D721Med (cell line): Measurements from ENCODE around the gene NT5C1B.

Source experiments
- DNase-seq: peaks from one replicate; pipeline ENCODE4 v3.0.0; 2011; ENCODE audit warnings: low spot score; ENCODE audit not compliant: insufficient read length
- FAIRE-seq: peaks from 2 replicates; lab custom pipeline; 2011; peaks lifted over from hg19 to GRCh38; lab: Jason Lieb, UNC
- TF ChIP-seq, protein P1 (sequence below): IDR thresholded peaks from 2 replicates; pipeline ENCODE4 v1.5.1; 2012; ENCODE audit warnings: mild to moderate bottlenecking, control low read depth; ENCODE audit not compliant: insufficient read depth; ENCODE audit errors: missing control alignments

The NT5C1B gene

DNA sequence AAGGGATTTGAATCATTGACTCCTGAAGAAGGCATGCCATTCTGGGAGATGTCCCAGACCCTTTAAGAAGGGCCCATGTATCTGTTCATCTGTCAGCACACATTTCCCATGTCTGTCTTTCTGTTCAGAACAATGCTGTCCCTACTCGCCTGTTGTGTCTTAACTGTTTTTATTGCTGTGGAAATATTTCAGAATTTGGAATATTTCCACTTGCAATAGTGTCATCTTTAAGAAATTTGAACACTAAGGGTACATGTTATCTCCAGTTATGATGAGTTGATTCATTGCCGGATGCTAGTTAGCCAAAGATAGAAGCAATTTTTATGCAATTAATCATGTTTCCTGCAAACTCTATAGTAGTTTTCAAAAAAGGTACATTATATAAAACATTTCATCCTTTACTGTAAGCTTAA lies 36.9 kb upstream of the NT5C1B start:
- no peak for DNase-seq
- no peak for FAIRE-seq
- TF ChIP-seq, protein P1, sequence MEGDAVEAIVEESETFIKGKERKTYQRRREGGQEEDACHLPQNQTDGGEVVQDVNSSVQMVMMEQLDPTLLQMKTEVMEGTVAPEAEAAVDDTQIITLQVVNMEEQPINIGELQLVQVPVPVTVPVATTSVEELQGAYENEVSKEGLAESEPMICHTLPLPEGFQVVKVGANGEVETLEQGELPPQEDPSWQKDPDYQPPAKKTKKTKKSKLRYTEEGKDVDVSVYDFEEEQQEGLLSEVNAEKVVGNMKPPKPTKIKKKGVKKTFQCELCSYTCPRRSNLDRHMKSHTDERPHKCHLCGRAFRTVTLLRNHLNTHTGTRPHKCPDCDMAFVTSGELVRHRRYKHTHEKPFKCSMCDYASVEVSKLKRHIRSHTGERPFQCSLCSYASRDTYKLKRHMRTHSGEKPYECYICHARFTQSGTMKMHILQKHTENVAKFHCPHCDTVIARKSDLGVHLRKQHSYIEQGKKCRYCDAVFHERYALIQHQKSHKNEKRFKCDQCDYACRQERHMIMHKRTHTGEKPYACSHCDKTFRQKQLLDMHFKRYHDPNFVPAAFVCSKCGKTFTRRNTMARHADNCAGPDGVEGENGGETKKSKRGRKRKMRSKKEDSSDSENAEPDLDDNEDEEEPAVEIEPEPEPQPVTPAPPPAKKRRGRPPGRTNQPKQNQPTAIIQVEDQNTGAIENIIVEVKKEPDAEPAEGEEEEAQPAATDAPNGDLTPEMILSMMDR = no peak

DNA sequence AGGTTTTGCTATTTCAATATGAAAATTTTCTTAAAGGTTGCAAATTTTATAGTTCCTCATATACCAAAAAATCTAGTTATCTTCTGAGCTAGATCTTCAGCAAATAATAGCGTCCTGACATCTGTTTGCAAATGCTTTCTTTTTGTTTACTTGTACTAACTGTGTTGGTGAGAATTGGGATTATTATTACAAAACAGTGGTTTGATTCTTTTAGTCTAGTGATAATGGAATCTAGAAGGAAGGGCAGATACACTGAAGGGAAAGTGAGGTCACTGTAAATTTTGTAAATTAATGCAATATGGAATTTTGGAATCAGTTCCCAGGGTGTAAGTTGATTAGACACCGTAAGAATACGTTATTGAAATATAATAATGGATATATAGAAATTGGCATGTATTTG lies 36.2 kb upstream of the NT5C1B start:
- DNase-seq (no peak), FAIRE-seq (no peak)
- TF ChIP-seq, protein P1 = no peak

DNA sequence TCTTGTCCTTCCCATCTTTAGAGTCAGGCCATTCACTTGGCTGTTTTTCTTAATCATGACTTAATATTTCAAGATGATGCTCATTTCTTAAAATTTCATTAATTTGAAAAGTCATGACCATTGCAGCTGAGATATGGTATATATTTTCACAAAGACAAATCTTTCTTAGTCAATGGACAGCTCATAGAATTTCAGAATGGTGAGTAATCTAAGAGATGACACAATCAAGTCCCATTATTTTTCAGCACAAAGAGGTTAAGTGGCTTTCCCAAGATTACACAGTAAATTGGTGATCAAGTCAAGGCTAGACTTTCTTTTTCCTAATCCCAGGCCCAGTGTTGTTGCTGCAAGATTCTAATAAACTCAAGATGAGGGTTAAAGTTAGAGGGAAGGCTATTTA lies 34.4 kb upstream of the NT5C1B start:
- FAIRE-seq (no peak), DNase-seq (no peak)
- TF ChIP-seq, protein P1 = no peak

DNA sequence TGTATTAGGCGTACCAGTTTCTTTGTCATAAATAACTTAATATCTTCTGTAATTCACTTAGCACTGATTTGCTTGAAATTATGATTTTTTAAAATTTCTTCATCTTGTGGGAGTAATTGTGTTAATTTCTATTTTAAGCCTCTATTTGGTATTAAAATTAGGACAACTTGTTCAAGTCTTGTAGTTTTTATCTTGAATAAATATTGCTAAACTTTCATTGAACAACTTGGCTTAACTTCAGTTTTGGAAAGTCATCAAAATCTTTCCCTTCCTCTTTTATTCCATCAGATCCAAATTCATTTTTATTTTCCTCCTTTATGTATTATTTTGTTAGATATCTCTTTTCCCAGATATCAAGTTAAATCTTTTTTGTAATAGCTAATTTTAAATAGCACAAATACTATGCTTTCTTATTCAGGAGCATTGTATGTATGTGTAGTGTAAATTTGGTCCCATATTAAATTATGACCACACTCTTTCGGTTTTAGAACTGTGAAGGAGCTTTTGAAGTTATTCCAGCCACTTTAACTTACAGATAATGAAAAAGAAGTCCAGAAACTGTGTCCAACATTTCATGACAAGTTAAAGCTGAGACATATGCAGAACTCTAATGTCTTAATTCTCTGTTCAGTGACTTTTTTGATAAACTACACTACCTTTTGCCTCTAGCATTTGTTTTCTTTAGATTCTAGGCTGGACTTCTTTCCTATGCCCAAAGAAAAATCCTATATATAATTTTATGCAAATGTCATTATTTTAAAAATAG lies 31.7 kb upstream of the NT5C1B start:
- FAIRE-seq (no peak), DNase-seq (no peak)
- TF ChIP-seq, protein P1 = no peak

DNA sequence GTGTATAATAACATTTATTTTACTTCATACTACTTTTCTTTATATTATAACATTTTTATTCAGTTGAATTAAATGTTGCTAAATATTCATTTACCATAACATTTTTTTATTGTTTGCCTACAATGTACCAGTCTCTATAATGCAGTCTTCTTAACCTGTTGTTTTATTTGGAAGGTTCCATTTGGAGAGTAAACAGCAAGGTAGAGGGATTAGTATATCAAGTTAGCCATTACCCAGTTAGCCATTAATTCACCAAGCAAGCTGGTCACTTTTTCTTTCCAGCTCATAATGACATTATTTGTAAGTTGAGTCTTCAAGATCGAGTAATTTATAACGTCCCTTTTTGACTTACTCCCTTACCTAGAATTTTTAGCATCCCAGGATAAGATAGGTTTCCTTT lies 29.7 kb upstream of the NT5C1B start:
- FAIRE-seq (no peak), DNase-seq (no peak)
- TF ChIP-seq, protein P1 = no peak

DNA sequence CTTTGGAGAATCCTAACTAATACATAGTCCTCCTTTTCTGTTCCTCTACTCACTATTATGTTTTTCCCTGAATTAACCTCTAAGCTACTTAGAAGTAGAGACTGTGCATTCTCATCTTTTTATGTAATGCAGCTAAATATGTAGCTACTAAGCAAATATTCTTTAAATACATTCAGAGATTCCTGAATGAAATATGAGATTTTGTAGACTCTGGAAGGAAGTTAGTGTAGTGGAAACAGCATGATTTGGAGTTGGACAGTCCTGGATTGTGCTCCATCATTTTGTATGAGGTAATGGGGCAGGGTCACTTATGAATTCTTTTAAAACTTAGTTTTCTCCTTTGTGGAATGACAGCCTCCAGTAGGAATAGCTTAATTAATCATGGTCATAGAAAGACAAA lies 24.7 kb upstream of the NT5C1B start:
- FAIRE-seq = no peak

DNA sequence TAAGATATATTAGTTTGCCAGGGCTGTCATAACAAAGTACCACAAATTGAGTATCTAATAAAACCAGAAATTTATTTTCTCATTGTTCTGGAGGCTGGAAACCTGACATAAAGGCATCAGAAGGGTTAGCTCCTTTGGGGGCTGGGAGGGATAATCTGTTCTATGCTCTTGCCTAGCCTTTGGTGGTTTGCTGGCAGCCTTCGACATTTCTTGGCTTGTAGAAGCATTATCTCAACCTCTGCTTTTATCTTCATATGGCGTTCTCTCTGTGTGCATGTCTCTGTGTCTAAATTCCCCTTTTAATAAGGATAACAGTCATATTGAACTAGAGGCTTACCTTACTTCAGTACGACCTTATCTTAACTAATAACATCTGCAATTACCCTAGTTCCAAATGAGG lies 22.8 kb upstream of the NT5C1B start:
- DNase-seq (no peak), FAIRE-seq (no peak)
- TF ChIP-seq, protein P1 = no peak

More for the DNA sequence above, 24.7 kb upstream of the NT5C1B start:
- TF ChIP-seq, protein P1 = no peak
- DNase-seq = no peak
